HCT116 (cell line): ENCODE data around the gene CASR. TPM values are rescaled to one million over a fixed set of nuclear protein-coding genes. Genes with fewer than 3 reads are reported as not detected.

Source experiments
- ATAC-seq: fragments of 200-7000 bp; cut with Tn5 transposase; 2 replicates; pipeline ENCODE4 v1.9.1; 2020; ENCODE audit warnings: mild to moderate bottlenecking, moderate library complexity
- BruUV-seq: library from RNA; stranded (reverse); fragments of 400-500 nt; replicated peaks from 2 replicates; lab custom pipeline; 2021; lab: Mats Ljungman, UMichigan
- CTCF ChIA-PET: fragments of 300-600 bp; sonication (Branson Sonifier 250); formaldehyde crosslinking; loops from one replicate; lab custom pipeline; 2021; ENCODE audit warnings: antibody characterized with exemption; lab: Charles Lee
- POLR2A ChIA-PET: fragments of 300-600, 350-600 bp; sonication (Branson Sonifier 250); formaldehyde crosslinking; loops from one replicate; lab custom pipeline; 2021; ENCODE audit warnings: antibody characterized with exemption; lab: Charles Lee
- RAD21 ChIA-PET, 2 experiments: fragments of 300-600 bp; sonication (Branson Sonifier 250); formaldehyde crosslinking; loops; one replicate each; lab custom pipeline; 2023; ENCODE audit warnings: low total read pairs in 2 of 2; ENCODE audit not compliant: uncharacterized antibody in 2 of 2, unreplicated experiment in 2 of 2, low non-redundant PET in 1 of 2; lab: Charles Lee
- DNase-seq: peaks from one replicate; pipeline ENCODE4 v3.0.0-alpha.2; 2010; ENCODE audit warnings: low read depth, low spot score
- H2AFZ ChIP-seq: fragments of 200-600 bp; shearing (Covaris generic), sonication (generic); 2 replicates; pipeline ENCODE4 v1.6.1; 2017; ENCODE audit warnings: low read depth, mixed run types, mixed read lengths, antibody characterized with exemption, low read length; ENCODE audit not compliant: poor library complexity, severe bottlenecking
- H3K27ac ChIP-seq: 2 replicates; pipeline ENCODE4 v1.5.1; 2012; ENCODE audit warnings: low read depth, low read length
- H3K27me3 ChIP-seq: fragments of 200-600 bp; sonication (generic); 2 replicates; pipeline ENCODE4 v1.6.1; 2016; ENCODE audit warnings: mixed run types, low read length, mixed read lengths; ENCODE audit not compliant: insufficient read depth
- H3K36me3 ChIP-seq, 2 experiments: fragments of 200-500 bp in 1 of 2; fragments of 200-600 bp in 1 of 2; sonication (Bioruptor generic) in 1 of 2; sonication (generic) in 1 of 2; 2 replicates each; pipeline versions ENCODE4 v1.5.1 to v1.6.1; 2014 to 2016; ENCODE audit warnings: low read length in 2 of 2, inconsistent platforms in 1 of 2, mixed read lengths in 1 of 2, mixed run types in 1 of 2; ENCODE audit not compliant: insufficient read depth in 2 of 2, control insufficient read depth in 1 of 2
- H3K4me1 ChIP-seq, 2 experiments: fragments of 200-600 bp in 1 of 2; sonication (generic) in 1 of 2; 2 replicates each; pipeline versions ENCODE4 v1.5.1 to v1.6.1; 2012 to 2017; ENCODE audit warnings: low read length in 2 of 2, inconsistent platforms in 1 of 2, mild to moderate bottlenecking in 1 of 2, mixed read lengths in 1 of 2, mixed run types in 1 of 2, moderate library complexity in 1 of 2; ENCODE audit not compliant: insufficient read depth in 2 of 2, control insufficient read depth in 1 of 2
- H3K4me2 ChIP-seq: fragments of 200-600 bp; sonication (generic); 2 replicates; pipeline ENCODE4 v1.6.1; 2017; ENCODE audit warnings: mixed run types, low read length, mixed read lengths
- H3K4me3 ChIP-seq, 2 experiments: fragments of 200-600 bp in 1 of 2; sonication (generic) in 1 of 2; replicated peaks in 1 of 2; 2 replicates each; pipeline ENCODE4 v1.5.1; 2011 to 2016; ENCODE audit warnings: low read length in 2 of 2, control low read depth in 1 of 2, low read depth in 1 of 2, mild to moderate bottlenecking in 1 of 2, mixed read lengths in 1 of 2, mixed run types in 1 of 2
- H3K79me2 ChIP-seq: fragments of 200-600 bp; sonication (generic); 2 replicates; pipeline ENCODE4 v1.6.1; 2017; ENCODE audit warnings: mild to moderate bottlenecking, mixed run types, low read length, moderate library complexity, mixed read lengths; ENCODE audit not compliant: insufficient read depth
- H3K9ac ChIP-seq: fragments of 200-600 bp; sonication (generic); 2 replicates; pipeline ENCODE4 v1.6.1; 2016; ENCODE audit warnings: low read length, mixed read lengths
- H3K9me2 ChIP-seq: fragments of 200-600 bp; sonication (generic), shearing (Covaris generic); 2 replicates; pipeline ENCODE4 v1.6.1; 2017; ENCODE audit warnings: mixed run types, mild to moderate bottlenecking, moderate library complexity; ENCODE audit not compliant: insufficient read depth
- H3K9me3 ChIP-seq, 2 experiments: fragments of 200-500 bp in 1 of 2; fragments of 200-600 bp in 1 of 2; sonication (Bioruptor generic) in 1 of 2; sonication (generic) in 1 of 2; 2 replicates each; pipeline ENCODE4 v1.6.1; 2014 to 2017; ENCODE audit warnings: low read length in 2 of 2, mixed read lengths in 2 of 2, inconsistent platforms in 1 of 2, low read depth in 1 of 2, mild to moderate bottlenecking in 1 of 2, mixed run types in 1 of 2, moderate library complexity in 1 of 2; ENCODE audit not compliant: control insufficient read depth in 1 of 2, insufficient read depth in 1 of 2
- H4K20me1 ChIP-seq: fragments of 200-600 bp; sonication (generic), shearing (Covaris generic); 2 replicates; pipeline ENCODE4 v1.6.1; 2017; ENCODE audit warnings: mixed run types, mild to moderate bottlenecking, moderate library complexity; ENCODE audit not compliant: insufficient read depth
- ATF3 ChIP-seq: IDR thresholded peaks from 2 replicates; pipeline ENCODE4 v1.6.1; 2012
- CBX3 ChIP-seq: IDR thresholded peaks from 2 replicates; pipeline ENCODE4 v1.6.1; 2012; ENCODE audit warnings: low read depth
- CEBPB ChIP-seq: IDR thresholded peaks from 2 replicates; pipeline ENCODE4 v1.6.1; 2012; ENCODE audit warnings: low read depth
- CTCF ChIP-seq, 3 experiments: fragments of 200-600 bp in 1 of 3; sonication (generic) in 1 of 3; IDR thresholded peaks in 2 of 3; conservative IDR thresholded peaks in 1 of 3; 2 replicates each; pipeline ENCODE4 v1.5.1; 2012 to 2017; ENCODE audit warnings: low read depth in 2 of 3, low read length in 2 of 3, antibody characterized with exemption in 1 of 3, borderline replicate concordance in 1 of 3, control low read depth in 1 of 3, mild to moderate bottlenecking in 1 of 3, mixed read lengths in 1 of 3, mixed run types in 1 of 3, moderate library complexity in 1 of 3; ENCODE audit not compliant: insufficient read depth in 1 of 3
- EGR1 ChIP-seq: IDR thresholded peaks from 2 replicates; pipeline ENCODE4 v1.6.1; 2012; ENCODE audit warnings: low read depth
- EZH2 ChIP-seq: fragments of 200-600 bp; sonication (generic); IDR thresholded peaks from 2 replicates; pipeline ENCODE4 v1.6.1; 2017; ENCODE audit warnings: antibody characterized with exemption, mixed run types
- EZH2phosphoT487 ChIP-seq: fragments of 200-600 bp; IDR thresholded peaks from 2 replicates; pipeline ENCODE4 v1.6.1; 2018; ENCODE audit warnings: antibody characterized with exemption, borderline replicate concordance
- FOSL1 ChIP-seq: IDR thresholded peaks from 2 replicates; pipeline ENCODE4 v1.6.1; 2012; ENCODE audit warnings: low read depth
- JUND ChIP-seq: IDR thresholded peaks from 2 replicates; pipeline ENCODE4 v1.6.1; 2012
- MAX ChIP-seq: IDR thresholded peaks from 2 replicates; pipeline ENCODE4 v1.6.1; 2012
- POLR2AphosphoS5 ChIP-seq: IDR thresholded peaks from 2 replicates; pipeline ENCODE4 v1.6.1; 2011; ENCODE audit warnings: mild to moderate bottlenecking, low read depth, low read length, moderate library complexity
- RAD21 ChIP-seq: IDR thresholded peaks from 2 replicates; pipeline ENCODE4 v1.6.1; 2012; ENCODE audit warnings: low read depth, mild to moderate bottlenecking
- REST ChIP-seq: IDR thresholded peaks from 2 replicates; pipeline ENCODE4 v1.6.1; 2012; ENCODE audit warnings: low read depth
- SP1 ChIP-seq: IDR thresholded peaks from 2 replicates; pipeline ENCODE4 v1.6.1; 2012; ENCODE audit warnings: low read depth
- SRF ChIP-seq: IDR thresholded peaks from 2 replicates; pipeline ENCODE4 v1.6.1; 2012; ENCODE audit warnings: low read depth
- TCF7L2 ChIP-seq: IDR thresholded peaks from 2 replicates; pipeline ENCODE4 v1.7.0; 2011; ENCODE audit warnings: borderline replicate concordance, inconsistent platforms; ENCODE audit not compliant: insufficient read depth, insufficient read length; ENCODE audit errors: extremely low read depth
- YY1 ChIP-seq: IDR thresholded peaks from 2 replicates; pipeline ENCODE4 v1.6.1; 2011; ENCODE audit warnings: low read length, low read depth, moderate library complexity, mild to moderate bottlenecking; ENCODE audit not compliant: insufficient replicate concordance; ENCODE audit errors: extremely low read depth
- ZBTB33 ChIP-seq: IDR thresholded peaks from 2 replicates; pipeline ENCODE4 v1.6.1; 2011; ENCODE audit warnings: mild to moderate bottlenecking, low read length, moderate library complexity; ENCODE audit not compliant: insufficient replicate concordance; ENCODE audit errors: extremely low read depth
- ZFX ChIP-seq: fragments of 450-650 bp; IDR thresholded peaks from 2 replicates; pipeline ENCODE4 v1.6.1; 2017
- ZNF274 ChIP-seq: fragments of 200-500 bp; sonication (Bioruptor generic); IDR thresholded peaks from 2 replicates; pipeline ENCODE4 v1.6.1; 2014; ENCODE audit warnings: mild to moderate bottlenecking, low read depth, low read length, inconsistent platforms
- intact Hi-C: fragments of 100-400 bp; cut with micrococcal nuclease; formaldehyde crosslinking; loops from 2 replicates; pipeline ENCODE4 v1.10.0; 2022
- total RNA-seq: library from RNA; stranded (reverse); gene quantifications from one replicate; pipeline ENCODE4 v1.2.1, GENCODE V29; 2021; ENCODE audit not compliant: unreplicated experiment

The CASR gene
- total RNA-seq, 1 experiment from 2014 or later = not detected

- H3K36me3 ChIP-seq = no peaks in the 10 kb centered on the region
- no peak overlapping the region for H3K27ac ChIP-seq
- intact Hi-C loops = no loop called here
- H3K27me3 ChIP-seq = no peaks in the 10 kb centered on the region
- H3K9me2 ChIP-seq = no peaks in the 10 kb centered on the region
- no peaks in the 10 kb centered on the region for H3K79me2 ChIP-seq
- no peaks in the 10 kb centered on the region for H3K9me3 ChIP-seq
- POLR2A ChIA-PET = no interaction called here
- RAD21 ChIA-PET = no interaction called here
- DNase-seq (no peak), ATAC-seq (no peak)
- TF ChIP-seq REST = no peak
- no peak for TF ChIP-seq ZFX
- no peak for TF ChIP-seq CEBPB
- TF ChIP-seq SRF = no peak
- TF ChIP-seq SP1 = no peak
- TF ChIP-seq ZNF274 = no peak
- no peak for TF ChIP-seq CTCF (IDR thresholded peaks at IDR 0.05 in 2 of 3, conservative IDR thresholded peaks at IDR 0.05 in 1 of 3; ENCODE audit: borderline replicate concordance in 1 of 3, insufficient read depth in 1 of 3, low read depth in 2 of 3, low read length in 2 of 3)
- no peak for TF ChIP-seq MAX
- no peak for TF ChIP-seq EZH2
- no peak for TF ChIP-seq RAD21
- no peak for TF ChIP-seq ATF3
- TF ChIP-seq EGR1 = no peak
- no peak for TF ChIP-seq YY1
- no peak for TF ChIP-seq ZBTB33
- no peak for TF ChIP-seq JUND
- TF ChIP-seq TCF7L2 = no peak
- no peak for TF ChIP-seq FOSL1
- no peak for TF ChIP-seq CBX3
- TF ChIP-seq POLR2AphosphoS5 = no peak
- no peak for TF ChIP-seq EZH2phosphoT487
- CTCF ChIA-PET = no interaction called here
- H2AFZ ChIP-seq = no peak overlapping the region
- no peaks in the 10 kb centered on the region for H3K4me1 ChIP-seq
- H3K4me3 ChIP-seq = no peak overlapping the region
- no peak overlapping the region for H3K9ac ChIP-seq
- BruUV-seq = no TSS peak
- no peak overlapping the region for H3K4me2 ChIP-seq
- no peaks in the 10 kb centered on the region for H4K20me1 ChIP-seq
Measured at GRCh38 chr3:122200661-122201060, 17.2 kb downstream of the CASR start.
